Islet precursor cell (in vitro differentiated cells): ENCODE measurements around the gene TIPIN.
"Not testable (repeated sequence)": the region's sequence is repeated elsewhere in the genome, so short reads cannot be mapped to it uniquely, and the experiment has no call there.

Experiments
- DNase-seq: peaks from one replicate; pipeline ENCODE4 v3.0.0-alpha.2; 2018

TIPIN gene

DNA sequence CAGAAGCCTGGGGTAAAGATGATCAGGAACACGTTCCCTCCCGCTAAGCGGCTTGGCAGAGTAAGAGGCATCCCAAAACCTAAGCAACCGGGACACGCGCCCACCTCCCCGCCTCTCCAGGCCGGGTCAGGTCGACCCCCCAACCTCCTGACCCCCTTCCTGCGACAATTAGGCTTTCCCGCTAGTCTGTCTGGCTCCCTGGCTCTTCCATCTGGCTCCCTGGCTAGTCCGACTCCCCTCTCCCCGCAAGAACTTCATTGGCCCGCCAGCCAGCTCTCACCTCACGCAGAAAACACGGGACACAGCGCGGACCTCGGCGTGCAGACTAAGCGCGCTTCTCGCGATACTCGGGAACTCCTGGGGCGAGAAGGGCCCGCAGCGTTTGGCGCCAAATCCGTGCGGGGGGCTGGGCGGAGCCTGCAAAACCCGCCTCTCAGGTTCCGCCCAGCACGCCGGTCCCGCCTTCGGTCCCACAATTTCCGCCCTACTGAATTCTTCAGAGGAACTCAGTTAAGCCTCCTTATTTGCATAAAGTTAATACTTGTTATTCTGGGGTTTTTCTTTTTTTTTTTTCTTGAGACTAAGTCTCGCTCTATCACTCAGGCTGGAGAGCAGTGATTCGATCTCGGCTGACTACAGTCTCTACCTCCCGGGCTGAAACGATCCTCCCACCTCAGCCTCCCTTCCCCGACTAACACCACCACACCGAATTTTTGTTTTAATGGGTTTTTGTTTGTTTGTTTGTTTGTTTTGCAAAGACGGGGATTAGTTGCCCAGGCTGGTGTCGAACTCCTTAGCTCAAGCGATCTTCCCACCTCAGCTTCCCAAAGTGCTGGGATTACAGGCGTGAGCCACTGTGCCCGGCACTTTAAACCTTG is at the start of gene TIPIN:
Gene TIPIN (minus strand): TSS at position 327 of the 878 bp plus-strand sequence. CDS start 3,738 bp downstream, outside the sequence.
- peak; percentile 97 for DNase-seq

- DNase-seq = no peak
Measured at GRCh38 chr15:66405615-66406014, 49.1 kb upstream of the TIPIN start.

DNA sequence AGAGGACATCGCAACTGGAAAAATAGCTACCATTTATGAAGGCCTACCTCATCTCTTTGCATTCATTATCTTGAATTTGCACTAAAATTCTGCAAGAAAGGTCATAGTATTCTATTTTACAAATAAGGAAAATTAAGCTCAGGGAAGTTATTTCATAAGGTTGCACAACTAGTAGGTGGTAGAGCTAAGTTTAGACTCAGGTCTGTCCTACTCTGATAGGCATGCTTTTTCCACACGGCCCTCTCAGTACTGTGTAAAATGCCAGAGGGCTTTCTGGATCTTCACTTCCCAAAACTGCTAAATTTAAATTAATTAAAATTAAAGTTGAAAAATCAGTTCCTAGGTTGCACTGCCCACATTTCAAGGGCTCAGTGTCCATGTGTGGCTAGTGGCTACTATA is 48.5 kb upstream of the TIPIN start:
- no peak for DNase-seq

GRCh38 chr15:66404532-66404931 is 48.0 kb upstream of the TIPIN start:
- peak; percentile 64 for DNase-seq

GRCh38 chr15:66404122-66404521 is 47.6 kb upstream of the TIPIN start:
- DNase-seq = no peak

- no peak for DNase-seq
Measured at GRCh38 chr15:66403323-66403722, 46.8 kb upstream of the TIPIN start.

DNA sequence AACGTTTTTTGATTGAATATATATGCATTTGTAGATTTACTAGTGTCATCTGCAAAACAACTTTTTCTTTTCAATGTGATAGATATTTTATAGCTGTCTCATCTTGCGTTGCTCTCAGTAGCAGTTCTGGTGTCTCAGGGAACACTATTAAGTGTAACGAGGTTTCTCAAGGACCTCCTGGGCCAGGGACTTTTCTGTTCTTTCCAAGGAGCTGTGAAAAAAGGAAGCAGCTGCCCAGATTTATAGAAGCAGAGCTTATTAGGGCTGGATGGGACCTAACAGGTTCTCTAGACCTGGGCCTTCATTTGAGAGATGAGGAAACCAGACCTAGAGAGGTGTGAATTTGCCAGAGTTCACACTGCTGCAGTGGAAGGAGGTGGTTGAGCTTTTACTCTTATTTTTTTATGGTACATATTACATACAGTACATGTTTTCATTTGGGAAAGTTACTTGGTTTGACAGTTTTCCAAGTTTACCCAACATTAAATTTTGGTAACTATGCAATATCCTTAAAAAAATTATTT is 46.3 kb upstream of the TIPIN start:
- no peak for DNase-seq

DNA sequence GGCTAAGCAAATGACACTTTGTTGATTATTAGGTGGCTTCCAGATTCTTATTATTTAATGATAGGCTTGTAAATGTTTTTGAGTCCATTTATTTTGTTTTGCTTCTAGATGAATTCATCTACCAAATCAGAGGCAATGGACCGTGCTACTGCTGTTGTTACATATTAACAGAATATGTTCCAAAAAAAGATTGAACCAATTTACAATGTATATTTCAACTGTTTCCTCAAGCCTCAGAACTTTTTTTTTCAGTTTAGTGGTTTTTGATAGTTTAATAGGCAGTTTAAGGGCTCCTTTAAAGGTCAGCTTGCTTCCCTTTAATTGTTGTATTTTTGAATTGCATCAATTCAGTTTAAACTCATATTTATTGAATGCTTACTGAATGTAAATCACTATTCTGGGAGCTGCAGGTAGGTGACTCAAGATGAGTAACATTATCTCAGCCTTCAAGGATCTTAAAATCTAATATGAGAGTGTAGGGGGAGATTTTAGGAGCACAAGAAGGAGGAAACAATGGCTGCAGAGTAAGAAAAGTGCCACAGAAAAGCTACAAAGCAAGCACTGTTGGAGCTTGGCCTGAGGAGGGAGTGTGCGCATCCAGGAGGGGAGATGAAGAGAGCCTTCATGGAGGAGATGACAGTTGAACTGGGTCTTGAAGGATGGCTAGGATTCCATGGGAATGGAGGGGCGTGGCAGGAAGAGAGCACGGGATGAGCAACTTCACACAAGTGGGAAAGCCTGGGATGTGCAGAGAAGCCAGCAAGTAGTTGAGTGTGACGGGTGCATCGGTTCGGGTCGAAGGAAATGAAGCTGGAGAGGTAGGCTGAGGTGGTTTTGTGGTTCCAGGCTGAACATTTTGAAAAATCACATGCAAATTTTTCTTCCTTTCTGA is 44.9 kb upstream of the TIPIN start:
- peak; percentile 63 for DNase-seq

DNA sequence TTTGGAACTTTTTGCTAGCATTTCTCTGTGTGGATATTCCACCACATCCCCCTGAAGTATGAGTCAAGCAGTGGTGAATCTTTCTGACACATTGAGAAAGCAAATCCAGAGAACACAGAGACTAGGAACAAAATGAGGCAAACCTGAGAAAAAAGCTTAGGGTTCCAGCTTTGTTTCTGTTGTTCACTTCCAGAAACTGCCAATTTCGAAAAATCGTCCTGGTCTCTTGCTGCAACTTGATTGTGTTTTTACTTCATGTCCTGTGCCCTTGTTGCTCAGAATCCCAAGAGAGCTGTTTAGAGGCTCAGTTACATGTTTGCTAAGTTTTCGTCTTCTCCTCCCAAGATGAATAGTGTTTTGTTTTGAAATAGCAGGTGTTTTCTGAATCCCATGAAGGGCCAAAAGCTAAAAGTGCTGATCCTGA is 43.9 kb upstream of the TIPIN start:
- DNase-seq = no peak

DNA sequence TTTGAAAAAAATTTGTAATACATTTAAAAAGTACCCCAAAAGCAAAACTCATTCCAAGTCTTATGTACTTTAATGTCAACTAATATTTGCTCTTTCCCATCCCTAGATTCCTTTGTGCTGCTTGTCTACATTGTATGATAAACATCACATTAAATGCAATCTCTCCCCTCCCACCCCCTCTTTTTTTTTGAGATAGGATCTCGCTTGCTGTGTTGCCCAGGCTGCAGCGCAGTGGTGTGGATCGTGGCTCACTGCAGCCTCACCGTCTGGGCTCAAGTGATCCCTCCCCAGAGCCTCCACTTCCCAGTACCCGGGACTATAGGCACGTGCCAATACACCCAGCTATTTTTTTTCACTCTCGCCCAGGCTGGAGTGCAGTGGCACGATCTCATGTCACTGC is 42.8 kb upstream of the TIPIN start:
- no peak for DNase-seq

GRCh38 chr15:66394915-66395314 is 38.4 kb upstream of the TIPIN start:
- no peak for DNase-seq

DNA sequence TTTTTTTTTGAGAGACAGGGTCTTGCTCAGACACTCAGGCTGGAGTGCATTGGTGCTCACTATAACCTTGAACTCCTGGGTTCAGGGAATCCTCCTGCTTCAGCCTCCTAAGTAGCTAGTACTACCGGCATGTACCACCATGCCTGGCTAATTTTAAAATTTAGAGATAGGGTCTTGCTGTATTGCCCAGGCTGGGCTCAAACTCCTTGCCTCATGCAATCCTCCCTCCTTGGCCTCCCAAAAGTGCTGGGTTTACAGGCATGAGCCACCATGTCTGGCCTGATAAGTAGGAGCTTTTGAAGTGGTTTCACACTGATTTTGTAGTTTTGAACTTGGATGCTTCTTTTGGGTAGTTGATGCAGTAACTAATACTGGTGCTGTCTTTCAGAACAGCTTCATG is 38.0 kb upstream of the TIPIN start:
- DNase-seq = no peak

- DNase-seq = not testable (repeated sequence)
Measured at GRCh38 chr15:66393037-66393436, 36.6 kb upstream of the TIPIN start.

- peak; percentile 60 for DNase-seq
Measured at GRCh38 chr15:66390678-66391077, 34.2 kb upstream of the TIPIN start.

GRCh38 chr15:66389859-66390381 is 33.4 kb upstream of the TIPIN start:
- no peak for DNase-seq

DNA sequence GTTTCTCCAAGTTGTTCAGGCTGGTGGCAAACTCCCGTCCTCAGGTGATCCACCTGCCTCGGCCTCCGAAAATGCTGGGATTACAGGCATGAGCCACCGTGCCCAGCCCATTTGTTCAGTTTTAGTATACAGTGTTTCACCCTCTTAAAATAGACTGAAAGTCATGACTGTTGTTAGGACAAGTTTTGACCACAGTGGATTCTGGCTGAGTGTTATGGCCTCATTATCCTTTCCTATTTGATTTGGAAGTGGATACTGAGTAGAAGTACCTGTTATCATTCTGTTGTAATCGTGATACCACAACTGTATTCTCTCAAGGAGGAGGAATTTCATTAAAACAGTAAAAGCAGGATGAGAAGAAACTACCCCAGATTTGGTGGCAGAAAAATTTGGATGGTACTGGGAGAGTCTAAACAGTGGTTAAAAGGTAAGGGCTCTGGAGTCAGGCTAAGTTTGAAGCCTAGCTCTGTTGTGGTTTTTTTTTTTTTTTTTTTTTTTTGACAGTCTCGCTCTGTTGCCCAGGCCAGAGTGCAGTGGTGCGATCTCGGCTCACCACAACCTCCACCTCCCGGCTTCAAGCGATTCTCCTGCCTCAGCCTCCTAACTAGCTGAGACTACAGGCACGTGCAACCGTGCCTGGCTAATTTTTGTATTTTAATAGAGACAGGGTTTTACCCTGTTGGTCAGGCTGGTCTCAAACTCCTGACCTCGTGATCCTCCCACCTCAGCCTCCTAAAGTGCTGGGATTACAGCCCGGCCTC is 32.8 kb upstream of the TIPIN start:
- no peak for DNase-seq

- no peak for DNase-seq
Measured at GRCh38 chr15:66388576-66388975, 32.1 kb upstream of the TIPIN start.

DNA sequence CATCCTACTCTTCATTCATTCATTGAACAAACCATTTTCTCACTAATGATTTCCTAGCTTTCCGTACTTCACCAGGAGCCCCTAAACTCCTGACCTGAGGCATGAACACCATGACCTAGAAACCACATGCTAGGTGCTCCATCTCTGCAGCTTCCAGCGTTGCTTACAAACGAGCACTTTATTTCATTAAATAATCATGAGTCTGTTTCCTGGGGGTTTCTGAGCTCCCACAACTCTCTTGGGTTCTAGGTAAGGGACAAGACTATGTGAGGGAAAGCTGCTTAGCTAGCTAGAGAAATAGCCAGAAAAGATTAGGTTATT is 31.5 kb upstream of the TIPIN start:
- DNase-seq = no peak

DNA sequence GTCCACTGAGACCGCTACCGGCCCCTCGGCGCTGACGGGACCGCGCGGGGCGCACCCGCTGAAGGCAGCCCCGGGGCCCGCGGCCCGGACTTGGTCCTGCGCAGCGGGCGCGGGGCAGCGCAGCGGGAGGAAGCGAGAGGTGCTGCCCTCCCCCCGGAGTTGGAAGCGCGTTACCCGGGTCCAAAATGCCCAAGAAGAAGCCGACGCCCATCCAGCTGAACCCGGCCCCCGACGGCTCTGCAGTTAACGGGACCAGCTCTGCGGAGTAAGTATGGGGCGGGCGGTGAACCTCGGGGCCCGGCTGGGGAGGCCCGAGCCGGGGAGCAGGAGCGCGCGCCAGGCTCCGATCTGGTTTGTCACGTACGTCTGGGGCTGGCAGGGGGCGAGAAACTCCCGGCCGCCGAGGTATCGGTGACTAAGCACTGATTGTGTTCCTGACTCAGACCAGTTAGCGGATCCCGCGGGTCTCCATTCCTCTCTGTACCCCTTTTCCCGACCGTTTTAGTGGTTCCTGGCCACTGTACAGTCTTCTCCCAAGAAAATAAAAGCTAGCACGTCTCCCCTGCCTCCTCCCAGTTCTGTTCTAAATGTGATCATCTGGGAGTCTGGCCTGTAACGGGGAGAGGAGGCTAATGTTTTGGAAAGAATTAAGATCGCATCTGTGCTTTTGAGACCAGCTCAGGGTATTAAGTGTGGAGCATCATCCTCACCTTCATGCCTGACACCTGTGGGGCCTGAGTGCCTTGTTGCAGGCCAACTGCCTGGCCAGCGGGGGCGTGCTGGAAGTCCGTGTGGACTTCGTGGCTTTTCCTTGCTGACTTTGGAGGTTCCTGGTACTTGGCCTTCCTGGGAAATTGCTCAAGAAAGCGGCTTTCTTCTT is 30.9 kb upstream of the TIPIN start:
- DNase-seq = peak; percentile 85

DNA sequence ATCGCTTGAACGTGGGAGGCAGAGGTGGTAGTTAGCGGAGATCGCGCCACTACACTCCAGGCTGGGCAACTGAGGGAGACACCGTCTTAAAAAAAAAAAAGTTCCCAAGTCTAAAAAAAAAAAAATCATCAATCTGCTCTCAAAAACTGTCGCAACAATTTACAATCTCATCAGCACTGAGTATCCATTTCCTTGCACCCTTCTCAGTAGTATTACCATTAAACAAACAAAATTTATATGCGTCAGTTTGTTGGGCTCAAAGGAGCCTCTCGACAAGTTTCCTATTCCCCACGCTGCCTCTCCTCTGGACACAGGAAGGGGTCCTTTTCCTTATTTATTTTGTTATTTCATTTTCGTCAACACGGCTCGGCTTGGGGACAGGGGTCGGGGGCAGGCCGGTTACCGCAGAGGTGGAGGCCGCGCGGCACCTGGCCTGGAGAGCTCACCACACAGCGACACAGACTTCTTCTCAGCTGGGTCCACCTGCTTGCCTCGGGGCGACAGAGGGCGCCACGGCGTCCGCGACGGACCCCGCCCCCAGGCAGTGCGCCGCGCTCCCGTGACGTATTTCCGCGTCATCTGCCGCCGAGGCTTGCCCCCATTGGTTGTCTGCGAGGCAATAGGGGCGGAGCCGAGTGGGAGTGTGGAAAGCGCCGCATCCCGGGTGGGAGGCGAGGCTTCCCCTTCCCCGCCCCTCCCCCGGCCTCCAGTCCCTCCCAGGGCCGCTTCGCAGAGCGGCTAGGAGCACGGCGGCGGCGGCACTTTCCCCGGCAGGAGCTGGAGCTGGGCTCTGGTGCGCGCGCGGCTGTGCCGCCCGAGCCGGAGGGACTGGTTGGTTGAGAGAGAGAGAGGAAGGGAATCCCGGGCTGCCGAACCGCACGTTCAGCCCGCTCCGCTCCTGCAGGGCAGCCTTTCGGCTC is 30.0 kb upstream of the TIPIN start, which contains the start of gene MAP2K1:
Gene MAP2K1 (plus strand): TSS at position 709 of the 920 bp plus-strand sequence. CDS start 436 bp downstream, outside the sequence.
- peak; percentile 99 for DNase-seq
